ENCODE results near the gene HAAO.

The HAAO gene

DNA sequence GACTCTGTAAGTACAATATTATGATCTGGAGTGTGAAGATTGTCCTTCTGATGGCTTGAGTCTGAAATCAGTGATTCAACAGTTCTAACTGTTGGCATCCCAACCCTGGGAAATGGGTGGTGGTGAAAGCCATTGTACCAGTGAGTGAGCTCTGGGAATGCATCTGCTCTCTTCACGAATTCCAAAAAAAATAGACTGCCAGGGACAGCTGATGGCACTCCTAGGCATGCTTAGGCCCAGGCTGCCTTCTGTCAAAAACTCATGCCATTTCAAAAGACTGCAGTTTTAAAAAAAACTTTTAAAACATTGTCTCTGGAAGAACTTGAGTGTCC, 48.8 kb downstream of the HAAO start:
- TF ChIP-seq TEAD4 (IDR thresholded peaks at IDR 0.05) (no peak), EGR1 (IDR thresholded peaks at IDR 0.05) (no peak), NFIC (IDR thresholded peaks at IDR 0.05) (no peak), TAF1 (IDR thresholded peaks at IDR 0.05; ENCODE audit: low read depth) (no peak), CREB1 (IDR thresholded peaks at IDR 0.05; ENCODE audit: low read depth) (no peak)
- TF ChIP-seq, protein P1, sequence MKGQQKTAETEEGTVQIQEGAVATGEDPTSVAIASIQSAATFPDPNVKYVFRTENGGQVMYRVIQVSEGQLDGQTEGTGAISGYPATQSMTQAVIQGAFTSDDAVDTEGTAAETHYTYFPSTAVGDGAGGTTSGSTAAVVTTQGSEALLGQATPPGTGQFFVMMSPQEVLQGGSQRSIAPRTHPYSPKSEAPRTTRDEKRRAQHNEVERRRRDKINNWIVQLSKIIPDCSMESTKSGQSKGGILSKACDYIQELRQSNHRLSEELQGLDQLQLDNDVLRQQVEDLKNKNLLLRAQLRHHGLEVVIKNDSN (IDR thresholded peaks at IDR 0.05): no peak

DNA sequence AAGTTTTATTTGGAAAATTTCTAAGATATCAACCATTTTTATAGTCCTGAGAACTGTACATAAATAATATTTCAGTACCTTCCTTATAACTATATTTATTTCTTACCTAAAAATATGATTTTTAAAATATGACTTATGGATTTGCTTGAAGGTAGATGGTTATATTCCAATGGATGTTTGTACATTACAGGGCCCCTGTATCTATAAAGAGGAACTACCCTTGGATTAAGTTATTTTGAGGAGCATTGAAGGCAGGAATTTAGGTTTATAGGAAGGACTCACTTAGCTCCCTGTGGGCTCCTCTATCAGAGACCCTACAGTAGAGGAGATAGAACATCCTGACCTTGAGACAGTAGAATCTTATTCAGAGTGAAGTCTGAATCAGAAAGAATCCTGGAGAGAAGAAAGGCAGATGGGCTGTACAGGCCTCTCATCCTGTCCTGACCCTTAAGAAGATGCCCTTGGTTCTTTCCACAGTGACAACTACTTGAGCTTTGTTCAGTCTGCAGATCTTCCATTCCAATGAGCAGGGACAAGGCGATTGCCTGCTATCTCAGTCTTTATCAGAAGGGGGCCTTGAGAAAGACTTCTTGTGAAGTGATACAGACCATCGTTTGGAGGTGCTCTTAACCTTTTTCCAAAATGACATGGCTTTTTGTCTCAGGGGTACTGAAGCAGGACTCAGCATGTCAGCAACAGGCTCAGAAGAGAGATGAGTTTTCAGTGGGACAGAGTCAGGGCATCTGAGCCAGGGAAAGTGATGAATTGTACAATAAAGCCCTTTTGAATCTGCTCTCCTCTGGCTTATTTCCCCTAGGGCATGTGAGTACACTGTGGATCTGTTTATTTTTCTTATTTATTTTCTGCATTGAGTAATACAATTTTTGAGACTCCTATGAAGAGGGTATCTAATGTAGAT, 49.4 kb downstream of the HAAO start:
- TF ChIP-seq TAF1 (IDR thresholded peaks at IDR 0.05; ENCODE audit: low read depth) (no peak), NFIC (IDR thresholded peaks at IDR 0.05) (no peak), CREB1 (IDR thresholded peaks at IDR 0.05; ENCODE audit: low read depth) (no peak), ZBTB7A (IDR thresholded peaks at IDR 0.05; ENCODE audit: low read depth) (no peak), CEBPB (IDR thresholded peaks at IDR 0.05) (no peak), RAD21 (IDR thresholded peaks at IDR 0.05; ENCODE audit: low read depth) (no peak), TEAD4 (IDR thresholded peaks at IDR 0.05) (no peak), EGR1 (IDR thresholded peaks at IDR 0.05) (no peak), EP300 (IDR thresholded peaks at IDR 0.05; ENCODE audit: borderline replicate concordance) (no peak), YY1 (IDR thresholded peaks at IDR 0.05; ENCODE audit: low read depth) (no peak), FOXM1 (IDR thresholded peaks at IDR 0.05; ENCODE audit: borderline replicate concordance, low read depth) (no peak), TCF12 (IDR thresholded peaks at IDR 0.05; ENCODE audit: low read depth) (no peak)
- TF ChIP-seq, protein P1 (IDR thresholded peaks at IDR 0.05): no peak
- TF ChIP-seq, protein P2, sequence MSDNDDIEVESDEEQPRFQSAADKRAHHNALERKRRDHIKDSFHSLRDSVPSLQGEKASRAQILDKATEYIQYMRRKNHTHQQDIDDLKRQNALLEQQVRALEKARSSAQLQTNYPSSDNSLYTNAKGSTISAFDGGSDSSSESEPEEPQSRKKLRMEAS (IDR thresholded peaks at IDR 0.05): no peak
- TF ChIP-seq, protein P3, sequence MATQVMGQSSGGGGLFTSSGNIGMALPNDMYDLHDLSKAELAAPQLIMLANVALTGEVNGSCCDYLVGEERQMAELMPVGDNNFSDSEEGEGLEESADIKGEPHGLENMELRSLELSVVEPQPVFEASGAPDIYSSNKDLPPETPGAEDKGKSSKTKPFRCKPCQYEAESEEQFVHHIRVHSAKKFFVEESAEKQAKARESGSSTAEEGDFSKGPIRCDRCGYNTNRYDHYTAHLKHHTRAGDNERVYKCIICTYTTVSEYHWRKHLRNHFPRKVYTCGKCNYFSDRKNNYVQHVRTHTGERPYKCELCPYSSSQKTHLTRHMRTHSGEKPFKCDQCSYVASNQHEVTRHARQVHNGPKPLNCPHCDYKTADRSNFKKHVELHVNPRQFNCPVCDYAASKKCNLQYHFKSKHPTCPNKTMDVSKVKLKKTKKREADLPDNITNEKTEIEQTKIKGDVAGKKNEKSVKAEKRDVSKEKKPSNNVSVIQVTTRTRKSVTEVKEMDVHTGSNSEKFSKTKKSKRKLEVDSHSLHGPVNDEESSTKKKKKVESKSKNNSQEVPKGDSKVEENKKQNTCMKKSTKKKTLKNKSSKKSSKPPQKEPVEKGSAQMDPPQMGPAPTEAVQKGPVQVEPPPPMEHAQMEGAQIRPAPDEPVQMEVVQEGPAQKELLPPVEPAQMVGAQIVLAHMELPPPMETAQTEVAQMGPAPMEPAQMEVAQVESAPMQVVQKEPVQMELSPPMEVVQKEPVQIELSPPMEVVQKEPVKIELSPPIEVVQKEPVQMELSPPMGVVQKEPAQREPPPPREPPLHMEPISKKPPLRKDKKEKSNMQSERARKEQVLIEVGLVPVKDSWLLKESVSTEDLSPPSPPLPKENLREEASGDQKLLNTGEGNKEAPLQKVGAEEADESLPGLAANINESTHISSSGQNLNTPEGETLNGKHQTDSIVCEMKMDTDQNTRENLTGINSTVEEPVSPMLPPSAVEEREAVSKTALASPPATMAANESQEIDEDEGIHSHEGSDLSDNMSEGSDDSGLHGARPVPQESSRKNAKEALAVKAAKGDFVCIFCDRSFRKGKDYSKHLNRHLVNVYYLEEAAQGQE (IDR thresholded peaks at IDR 0.05; ENCODE audit: low read depth): no peak

DNA sequence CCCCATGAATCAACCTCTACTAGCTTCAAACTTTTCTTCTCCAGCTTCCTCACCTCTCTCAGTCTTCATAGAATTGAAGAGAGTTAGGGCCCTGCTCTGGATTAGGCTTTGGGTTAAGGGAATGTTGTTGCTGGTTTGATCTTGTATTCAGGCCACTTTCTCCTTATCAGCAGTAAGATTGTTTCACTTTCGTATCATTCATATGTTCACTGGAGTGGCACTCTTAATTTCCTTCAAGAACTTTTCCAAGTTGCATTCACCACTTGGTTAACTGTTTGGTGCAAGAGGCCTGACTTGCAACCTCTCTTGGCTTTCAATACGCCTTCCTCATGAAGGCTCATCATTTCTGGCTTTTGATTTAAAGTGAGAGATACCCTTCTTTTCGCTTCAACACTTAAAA, 51.2 kb downstream of the HAAO start:
- TF ChIP-seq RAD21 (IDR thresholded peaks at IDR 0.05; ENCODE audit: low read depth) (no peak), EP300 (IDR thresholded peaks at IDR 0.05; ENCODE audit: borderline replicate concordance) (no peak), CREB1 (IDR thresholded peaks at IDR 0.05; ENCODE audit: low read depth) (no peak)
- TF ChIP-seq, protein P3 (IDR thresholded peaks at IDR 0.05; ENCODE audit: low read depth): no peak

DNA sequence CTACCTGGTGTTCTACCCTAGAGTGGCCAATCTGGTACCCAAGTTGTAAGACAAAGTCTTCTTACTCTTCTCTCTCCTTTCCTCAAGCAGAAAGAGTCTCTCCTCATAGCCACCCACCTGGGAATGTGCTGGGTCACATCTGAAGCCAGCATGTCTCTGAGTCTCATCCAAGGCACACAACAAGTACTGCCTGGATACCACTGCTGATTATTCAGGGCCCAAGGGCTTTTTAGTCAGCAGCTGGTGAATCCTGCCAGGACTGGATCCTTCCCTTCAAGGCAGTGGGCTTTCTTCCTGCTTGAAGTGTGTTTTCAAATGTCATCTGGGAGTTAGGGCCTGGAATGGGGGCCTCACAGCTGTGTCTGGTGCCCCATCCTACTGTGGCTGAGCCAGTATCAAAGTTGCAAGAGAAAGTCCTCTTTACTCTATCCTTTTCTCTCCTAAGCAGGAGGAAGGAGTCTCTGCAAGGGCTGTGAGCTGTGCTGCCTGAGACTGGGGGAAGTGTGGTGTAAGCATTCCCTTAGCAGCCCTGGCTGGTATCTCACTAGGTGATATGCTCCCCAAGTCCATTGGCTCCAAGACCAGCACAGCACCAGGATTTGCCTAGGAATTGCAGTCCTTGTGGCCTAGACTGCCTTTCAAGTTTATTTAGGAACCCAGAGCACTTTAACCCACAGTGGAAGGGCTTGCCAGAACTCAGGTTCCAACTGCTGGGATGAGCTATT, 55.6 kb downstream of the HAAO start:
- TF ChIP-seq TAF1 (IDR thresholded peaks at IDR 0.05; ENCODE audit: low read depth): no peak

DNA sequence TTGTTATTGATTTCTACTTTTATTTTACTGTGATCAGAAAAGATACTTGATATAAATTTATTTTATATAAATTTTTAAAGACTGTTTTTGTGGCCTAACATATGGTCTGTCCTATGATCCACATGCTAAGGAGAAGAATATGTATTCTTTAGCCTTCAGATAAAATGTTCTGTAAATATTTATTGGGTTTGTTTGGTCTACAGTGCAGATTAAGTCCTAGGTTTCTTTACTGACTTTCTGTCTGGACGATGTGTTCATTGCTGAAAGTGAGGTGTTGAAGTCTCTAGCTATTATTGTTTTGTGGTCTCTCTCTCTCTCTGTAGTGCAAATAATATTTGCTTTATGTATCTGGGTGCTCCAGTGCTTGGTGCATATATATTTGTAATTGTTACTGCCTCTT, 58.5 kb downstream of the HAAO start:
- TF ChIP-seq EGR1 (IDR thresholded peaks at IDR 0.05): no peak
- no peak for TF ChIP-seq CEBPB (IDR thresholded peaks at IDR 0.05)
- no peak for TF ChIP-seq TCF12 (IDR thresholded peaks at IDR 0.05; ENCODE audit: low read depth)
- TF ChIP-seq, protein P3 (IDR thresholded peaks at IDR 0.05; ENCODE audit: low read depth): no peak
- no peak for TF ChIP-seq NFIC (IDR thresholded peaks at IDR 0.05)
- TF ChIP-seq RAD21 (IDR thresholded peaks at IDR 0.05; ENCODE audit: low read depth): no peak
- TF ChIP-seq EP300 (IDR thresholded peaks at IDR 0.05; ENCODE audit: borderline replicate concordance): no peak
